ENCODE results near the gene RNF227. TPM values are rescaled to one million over a fixed set of nuclear protein-coding genes. Genes with fewer than 3 reads are reported as not detected.

The RNF227 gene
- total and polyA plus RNA-seq, 7 donors: 0.62 to 2.6 (median 1.5) TPM

- DNase-seq: no peak
- no peaks in the 10 kb centered on the region for H3K9me3 ChIP-seq
- H3K4me3 ChIP-seq: no peak overlapping the region
- no peaks in the 10 kb centered on the region for H3K27me3 ChIP-seq (ENCODE audit: insufficient read depth in 3 of 3, low read length in 2 of 3)
- no peak for TF ChIP-seq CTCF (IDR thresholded peaks at IDR 0.05)
- no peak for ATAC-seq
- no peaks in the 10 kb centered on the region for H3K4me1 ChIP-seq
- intact Hi-C loops (cut with DNase I): no loop called here
- 80 to 92% (median 83%) methylated on average over 5 of the region's 5 CpGs for WGBS, 3 donors
- H3K27ac ChIP-seq: no peak overlapping the region
- peaks cover 4 to 86% of the 10 kb centered on the region in 2 donors for H3K36me3 ChIP-seq (ENCODE audit: insufficient read depth in 1 of 2, low read depth in 1 of 2)
These were observed 30.4 kb upstream of the RNF227 start for GRCh38 chr17:7946441-7946840.

GRCh38 chr17:7945651-7946050 lies 29.6 kb upstream of the RNF227 start:
- Histone ChIP-seq H3K27ac (no peak overlapping the region), H3K4me1 (no peaks in the 10 kb centered on the region), H3K36me3 (ENCODE audit: insufficient read depth in 1 of 2, low read depth in 1 of 2) (peaks cover 4 to 94% of the 10 kb centered on the region in 2 donors), H3K4me3 (no peak overlapping the region), H3K27me3 (ENCODE audit: insufficient read depth in 3 of 3, low read length in 2 of 3) (no peaks in the 10 kb centered on the region), H3K9me3 (no peaks in the 10 kb centered on the region)
- no peak for DNase-seq
- intact Hi-C loops (cut with DNase I): no loop called here
- WGBS, 3 donors: 91 to 99% (median 93%) methylated on average over 5 to 7 of the region's 7 CpGs
- ATAC-seq: no peak
- no peak for TF ChIP-seq CTCF (IDR thresholded peaks at IDR 0.05)

- no peak for ATAC-seq
- H3K36me3 ChIP-seq (ENCODE audit: insufficient read depth in 1 of 2, low read depth in 1 of 2): peaks cover 10 to 95% of the 10 kb centered on the region in 2 donors
- WGBS, 3 donors: 61 to 79% (median 77%) methylated on average over 9 of the region's 9 CpGs
These were observed 28.2 kb upstream of the RNF227 start for GRCh38 chr17:7944326-7944725.

GRCh38 chr17:7943291-7943690 lies 27.2 kb upstream of the RNF227 start:
- Histone ChIP-seq H3K27ac (no peak overlapping the region), H3K4me1 (no peaks in the 10 kb centered on the region), H3K27me3 (ENCODE audit: insufficient read depth in 3 of 3, low read length in 2 of 3) (no peaks in the 10 kb centered on the region), H3K9me3 (no peaks in the 10 kb centered on the region), H3K4me3 (no peak overlapping the region), H3K36me3 (ENCODE audit: insufficient read depth in 1 of 2, low read depth in 1 of 2) (peaks cover 10 to 95% of the 10 kb centered on the region in 2 donors)
- ATAC-seq (no peak), DNase-seq (no peak)
- TF ChIP-seq CTCF (IDR thresholded peaks at IDR 0.05): no peak
- intact Hi-C loops (cut with DNase I): no loop called here
- 90 to 95% (median 92%) methylated on average over 13 of the region's 13 CpGs for WGBS, 3 donors

More at GRCh38 chr17:7944326-7944725, 28.2 kb upstream of the RNF227 start:
- no peak overlapping the region for H3K4me3 ChIP-seq
- no peak for TF ChIP-seq CTCF (IDR thresholded peaks at IDR 0.05)
- no peaks in the 10 kb centered on the region for H3K9me3 ChIP-seq
- H3K27me3 ChIP-seq (ENCODE audit: insufficient read depth in 3 of 3, low read length in 2 of 3): no peaks in the 10 kb centered on the region
- no peak overlapping the region for H3K27ac ChIP-seq
- intact Hi-C loops (cut with DNase I): no loop called here
- no peak for DNase-seq
- no peaks in the 10 kb centered on the region for H3K4me1 ChIP-seq

- intact Hi-C loops (cut with DNase I): no loop called here
- Histone ChIP-seq H3K27ac (no peak overlapping the region), H3K4me3 (no peak overlapping the region), H3K4me1 (no peaks in the 10 kb centered on the region), H3K9me3 (no peaks in the 10 kb centered on the region), H3K27me3 (ENCODE audit: insufficient read depth in 3 of 3, low read length in 2 of 3) (no peaks in the 10 kb centered on the region), H3K36me3 (ENCODE audit: insufficient read depth in 1 of 2, low read depth in 1 of 2) (peaks cover 10 to 94% of the 10 kb centered on the region in 2 donors)
- 93 to 96% (median 93%) methylated on average over 6 of the region's 6 CpGs for WGBS, 3 donors
- DNase-seq: no peak
- ATAC-seq: no peak
- no peak for TF ChIP-seq CTCF (IDR thresholded peaks at IDR 0.05)
These were observed 24.7 kb upstream of the RNF227 start for GRCh38 chr17:7940743-7941142.

All from psoas muscle (tissue), 8 donors.